Erythroblast (primary cell): Measurements from ENCODE around the gene SP140L.

Source experiments
- GATA1 ChIP-seq: IDR thresholded peaks from 2 replicates; pipeline ENCODE4 v1.6.1; 2011; ENCODE audit warnings: low read depth, mild to moderate bottlenecking, control low read depth, low read length, moderate library complexity
- POLR2A ChIP-seq: IDR thresholded peaks from 2 replicates; pipeline ENCODE4 v1.6.1; 2011; ENCODE audit warnings: mild to moderate bottlenecking, low read length

GRCh38 chr2:230443541-230443940, 116.5 kb downstream of the SP140L start:
- no peak for TF ChIP-seq POLR2A
- no peak for TF ChIP-seq GATA1
